HG03469 (cell line): ENCODE results near the gene SLC2A4RG.
A peak's percentile ranks its signal among the peaks of the same experiment; 100 is the strongest.

Experiments used
- ATAC-seq: cut with Tn5 transposase; IDR thresholded peaks from one replicate; pipeline ENCODE4 v1.9.1; 2021; ENCODE audit warnings: mild to moderate bottlenecking, moderate library complexity, moderate number of reproducible peaks; ENCODE audit not compliant: unreplicated experiment

SLC2A4RG gene, protein sequence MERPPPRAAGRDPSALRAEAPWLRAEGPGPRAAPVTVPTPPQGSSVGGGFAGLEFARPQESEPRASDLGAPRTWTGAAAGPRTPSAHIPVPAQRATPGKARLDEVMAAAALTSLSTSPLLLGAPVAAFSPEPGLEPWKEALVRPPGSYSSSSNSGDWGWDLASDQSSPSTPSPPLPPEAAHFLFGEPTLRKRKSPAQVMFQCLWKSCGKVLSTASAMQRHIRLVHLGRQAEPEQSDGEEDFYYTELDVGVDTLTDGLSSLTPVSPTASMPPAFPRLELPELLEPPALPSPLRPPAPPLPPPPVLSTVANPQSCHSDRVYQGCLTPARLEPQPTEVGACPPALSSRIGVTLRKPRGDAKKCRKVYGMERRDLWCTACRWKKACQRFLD

DNA sequence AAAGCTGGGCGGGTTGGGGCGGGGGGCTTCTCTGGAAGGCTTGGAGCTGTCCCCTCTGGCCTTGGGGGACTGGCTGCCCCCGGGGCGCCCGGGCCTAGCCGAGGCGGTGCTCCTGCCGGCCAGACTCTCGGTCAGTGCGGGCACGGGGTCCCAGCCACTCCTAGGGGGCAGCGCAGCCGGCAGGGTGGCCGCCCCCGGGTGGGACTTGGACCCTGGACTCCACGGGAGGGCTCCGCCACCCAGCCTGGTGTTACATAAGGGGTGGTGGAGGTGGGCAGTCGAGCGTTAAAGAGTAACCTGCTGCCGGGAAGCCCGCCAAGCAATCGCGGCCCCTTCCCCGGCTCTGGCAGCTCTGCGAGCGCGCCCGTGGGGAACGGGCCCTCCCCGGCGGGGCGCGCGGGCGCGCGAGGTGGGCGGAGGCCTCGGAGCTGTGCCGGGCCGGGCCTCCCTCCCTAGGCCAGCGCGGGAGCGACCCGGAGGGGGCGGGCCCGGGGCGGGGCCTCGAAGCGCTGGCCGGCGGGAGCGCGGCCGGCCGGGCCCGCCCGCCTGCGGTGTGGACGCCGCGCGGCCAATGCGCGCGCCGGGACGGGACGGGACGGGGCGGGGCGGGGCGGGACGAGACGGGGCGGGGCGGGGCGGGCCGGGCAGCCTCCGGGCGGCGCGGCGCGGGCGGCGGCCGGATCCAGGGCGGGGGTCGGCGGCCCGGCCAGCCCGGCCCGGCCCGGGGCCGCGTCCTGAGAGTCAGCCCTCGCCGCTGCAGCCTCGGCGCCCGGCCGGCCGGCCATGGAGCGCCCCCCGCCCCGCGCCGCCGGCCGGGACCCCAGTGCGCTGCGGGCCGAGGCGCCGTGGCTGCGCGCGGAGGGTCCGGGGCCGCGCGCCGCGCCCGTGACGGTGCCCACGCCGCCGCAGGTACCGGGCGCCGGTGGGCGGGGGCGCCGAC, at the start of gene SLC2A4RG:
Gene SLC2A4RG (plus strand): TSS at position 647 of the 940 bp plus-strand sequence. CDS start 137 bp downstream, at position 784.
- ATAC-seq, result peak; percentile 29

DNA sequence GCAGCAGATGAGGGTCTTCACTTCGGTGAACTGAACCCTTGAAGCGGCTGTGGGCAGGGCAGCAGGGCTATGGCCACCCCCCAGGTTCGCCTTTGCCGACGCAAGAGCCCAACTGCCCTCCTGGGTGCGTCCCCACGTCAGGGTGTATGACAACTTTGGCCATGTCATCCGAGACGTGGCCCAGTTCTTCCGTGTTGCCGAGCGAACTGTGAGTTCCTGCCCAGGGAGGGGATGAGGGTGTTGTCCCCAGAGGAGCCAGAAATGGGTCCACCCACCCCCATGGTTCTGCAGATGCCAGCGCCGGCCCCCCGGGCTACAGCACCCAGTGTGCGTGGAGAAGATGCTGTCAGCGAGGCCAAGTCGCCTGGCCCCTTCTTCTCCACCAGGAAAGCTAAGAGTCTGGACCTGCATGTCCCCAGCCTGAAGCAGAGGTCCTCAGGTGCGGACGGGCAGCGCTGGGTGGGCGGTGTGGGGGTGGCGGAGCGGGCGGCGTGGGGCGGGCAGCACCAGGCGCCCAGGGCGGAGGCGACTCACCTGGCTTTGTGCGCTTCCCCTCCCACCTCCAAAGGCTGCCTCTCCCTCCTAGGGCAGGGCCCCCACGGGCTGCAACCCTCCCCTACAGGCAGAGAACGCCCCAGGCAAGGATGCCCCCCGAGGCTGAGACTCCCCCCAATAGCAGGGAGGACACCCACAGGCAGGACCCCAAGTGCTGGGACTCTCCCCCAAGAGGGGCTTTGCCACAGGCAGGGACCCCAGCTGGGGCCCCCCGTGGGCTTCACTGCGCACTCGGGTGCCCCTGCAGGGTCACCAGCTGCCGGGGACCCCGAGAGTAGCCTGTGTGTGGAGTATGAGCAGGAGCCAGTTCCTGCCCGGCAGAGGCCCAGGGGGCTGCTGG, 49.3 kb upstream of the SLC2A4RG start:
- ATAC-seq, result no peak

DNA sequence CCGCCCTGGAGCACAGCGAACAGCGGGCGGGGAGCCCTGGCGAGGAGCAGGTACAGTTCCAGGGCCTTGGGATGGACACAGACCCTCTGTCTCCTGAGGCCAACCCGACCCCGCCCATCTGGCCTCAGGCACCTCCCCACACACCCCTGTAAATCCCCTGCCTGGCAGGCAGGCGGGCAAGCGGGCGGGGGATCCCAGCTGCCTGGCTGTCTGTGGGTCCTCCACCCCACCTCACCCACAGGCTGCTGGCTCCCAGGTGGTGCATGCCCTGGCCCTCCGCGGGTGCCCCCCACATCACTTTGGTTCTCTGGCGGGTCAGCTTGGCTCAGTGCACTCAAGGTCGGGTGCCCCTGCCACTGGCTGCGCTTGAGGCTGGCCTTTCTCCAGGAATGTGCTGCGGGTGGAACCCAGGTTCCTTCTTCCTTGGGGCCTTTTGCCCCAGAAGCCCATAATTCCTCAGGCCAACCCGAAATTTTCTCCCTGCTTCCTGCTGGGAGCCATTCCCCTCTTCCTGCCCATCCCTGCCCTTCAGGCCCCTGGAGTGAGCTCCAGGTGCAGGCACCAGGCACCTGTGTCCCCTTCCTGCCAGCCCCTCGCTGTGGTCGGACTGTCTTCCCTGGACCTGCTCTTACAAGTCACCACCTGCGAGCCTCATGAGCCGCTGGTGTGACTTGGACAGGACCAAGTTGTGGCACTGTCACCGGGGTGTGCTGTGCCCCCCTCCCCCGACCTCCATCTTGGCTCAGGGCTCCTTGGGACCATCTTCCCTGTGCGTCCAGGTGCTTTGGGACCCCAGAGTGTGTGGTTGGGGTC, 48.5 kb upstream of the SLC2A4RG start:
- ATAC-seq, result no peak

DNA sequence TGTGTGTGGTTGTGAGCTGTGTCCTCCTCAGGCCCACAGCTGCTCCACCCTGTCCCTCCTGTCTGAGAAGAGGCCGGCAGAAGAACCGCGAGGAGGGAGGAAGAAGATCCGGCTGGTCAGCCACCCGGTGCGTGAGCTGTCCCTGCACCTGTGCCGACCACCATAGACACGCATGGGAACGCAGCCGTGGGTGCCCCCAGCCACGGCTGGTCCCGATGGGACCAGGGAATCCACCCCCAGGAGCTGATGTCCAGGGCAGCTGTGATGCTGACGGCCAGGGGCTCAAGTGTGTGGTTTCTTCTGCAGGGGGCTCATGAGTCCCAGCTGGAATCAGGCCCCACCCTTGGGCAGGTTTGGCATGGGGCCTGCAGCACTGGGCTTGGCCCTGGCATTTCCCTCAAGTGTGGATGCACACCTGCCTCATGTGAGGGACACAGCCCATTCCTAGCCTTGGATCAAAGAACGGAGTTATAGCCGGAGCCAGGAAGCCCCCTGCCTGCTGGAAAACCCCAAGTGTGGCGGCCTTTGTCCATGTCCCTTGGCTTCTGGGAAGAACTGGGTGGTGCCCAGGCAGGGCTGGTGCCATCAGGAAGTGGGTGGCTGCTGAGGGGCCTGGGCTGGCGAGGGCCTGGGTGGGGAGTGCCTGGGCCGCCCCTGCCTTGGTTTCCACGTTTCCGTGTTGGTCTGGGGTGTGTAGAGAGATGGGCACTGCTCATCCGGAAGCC, 47.7 kb upstream of the SLC2A4RG start:
- no peak for ATAC-seq

DNA sequence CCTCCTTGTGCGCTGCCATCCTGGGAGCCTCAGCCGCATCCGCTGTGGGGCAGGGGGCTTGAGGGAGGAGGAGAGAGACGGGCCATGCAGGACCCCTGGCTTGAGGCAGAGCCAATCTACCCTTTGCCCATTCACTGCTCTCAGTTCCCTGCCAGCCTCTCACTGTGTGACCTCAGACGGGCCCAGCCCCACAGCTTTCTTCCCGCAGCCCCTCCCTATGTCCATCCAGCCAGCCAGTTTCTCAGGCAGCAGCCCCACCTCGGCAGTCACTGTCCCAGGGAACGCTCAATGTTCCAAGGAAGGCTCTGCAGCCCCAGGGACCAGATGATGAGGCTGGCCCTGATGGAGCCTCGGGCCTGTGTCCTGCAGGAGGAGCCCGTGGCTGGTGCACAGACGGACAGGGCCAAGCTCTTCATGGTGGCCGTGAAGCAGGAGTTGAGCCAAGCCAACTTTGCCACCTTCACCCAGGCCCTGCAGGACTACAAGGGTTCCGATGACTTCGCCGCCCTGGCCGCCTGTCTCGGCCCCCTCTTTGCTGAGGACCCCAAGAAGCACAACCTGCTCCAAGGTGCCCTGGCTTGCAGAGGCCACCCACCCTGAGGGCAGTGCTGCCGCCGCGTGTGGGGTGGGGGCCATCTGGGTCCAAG, 47.0 kb upstream of the SLC2A4RG start:
- ATAC-seq, result no peak

DNA sequence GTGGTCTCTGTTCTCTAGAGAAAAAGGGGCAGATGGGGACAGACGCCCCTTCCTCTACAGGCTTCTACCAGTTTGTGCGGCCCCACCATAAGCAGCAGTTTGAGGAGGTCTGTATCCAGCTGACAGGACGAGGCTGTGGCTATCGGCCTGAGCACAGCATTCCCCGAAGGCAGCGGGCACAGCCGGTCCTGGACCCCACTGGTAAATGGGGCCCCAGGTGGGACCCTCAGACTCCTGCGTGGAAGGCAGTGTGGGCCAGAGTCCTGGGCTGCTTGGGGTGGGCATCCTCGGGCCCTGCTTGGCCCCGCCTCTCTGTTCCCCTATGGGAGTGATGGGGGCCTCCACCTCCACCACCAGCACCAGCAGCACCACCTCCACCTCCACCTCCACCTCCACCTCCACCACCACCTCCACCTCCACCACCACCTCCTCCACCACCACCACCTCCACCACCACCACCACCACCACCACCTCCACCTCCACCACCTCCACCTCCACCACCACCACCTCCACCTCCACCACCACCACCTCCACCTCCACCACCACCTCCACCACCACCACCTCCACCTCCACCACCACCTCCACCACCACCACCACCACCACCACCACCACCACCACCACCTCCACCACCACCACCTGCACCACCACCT, 46.4 kb upstream of the SLC2A4RG start:
- no peak for ATAC-seq

DNA sequence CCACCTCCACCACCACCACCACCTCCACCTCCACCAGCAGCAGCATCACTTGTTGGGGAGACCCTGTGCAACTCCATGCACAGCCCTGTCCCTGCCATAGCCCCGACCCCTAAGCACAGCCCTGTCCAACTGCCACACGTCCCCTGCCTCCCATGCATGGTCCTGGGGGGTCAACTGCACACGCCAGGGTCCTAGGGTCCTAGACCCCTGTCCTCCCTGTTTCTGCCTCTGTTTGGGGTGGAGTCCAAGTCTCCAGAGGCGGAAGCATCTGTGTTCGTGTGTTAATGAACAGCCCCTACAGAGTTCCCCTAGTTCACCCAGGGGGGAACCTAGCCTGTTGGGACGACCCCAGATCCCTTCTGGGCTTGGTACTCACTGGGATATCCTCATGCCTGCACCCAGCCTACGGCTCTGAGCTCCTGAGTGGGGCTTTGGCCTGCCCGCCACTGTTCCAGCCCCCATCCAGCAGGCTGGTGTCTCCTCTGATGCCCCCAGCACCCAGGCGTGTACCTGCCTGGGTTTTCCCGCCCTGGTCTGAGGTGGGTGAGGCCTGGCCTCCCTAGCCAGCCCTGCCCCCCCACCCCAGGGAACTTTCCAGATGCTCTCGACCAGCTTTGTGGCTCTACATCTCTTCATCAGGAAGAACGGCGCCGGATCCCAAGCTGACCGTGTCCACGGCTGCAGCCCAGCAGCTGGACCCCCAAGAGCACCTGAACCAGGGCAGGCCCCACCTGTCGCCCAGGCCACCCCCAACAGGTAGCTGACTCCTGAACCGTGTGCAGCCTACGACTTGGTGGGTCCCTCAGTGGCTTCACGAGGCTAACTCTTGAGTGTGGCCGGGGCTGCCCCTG, 45.6 kb upstream of the SLC2A4RG start:
- ATAC-seq, result no peak

DNA sequence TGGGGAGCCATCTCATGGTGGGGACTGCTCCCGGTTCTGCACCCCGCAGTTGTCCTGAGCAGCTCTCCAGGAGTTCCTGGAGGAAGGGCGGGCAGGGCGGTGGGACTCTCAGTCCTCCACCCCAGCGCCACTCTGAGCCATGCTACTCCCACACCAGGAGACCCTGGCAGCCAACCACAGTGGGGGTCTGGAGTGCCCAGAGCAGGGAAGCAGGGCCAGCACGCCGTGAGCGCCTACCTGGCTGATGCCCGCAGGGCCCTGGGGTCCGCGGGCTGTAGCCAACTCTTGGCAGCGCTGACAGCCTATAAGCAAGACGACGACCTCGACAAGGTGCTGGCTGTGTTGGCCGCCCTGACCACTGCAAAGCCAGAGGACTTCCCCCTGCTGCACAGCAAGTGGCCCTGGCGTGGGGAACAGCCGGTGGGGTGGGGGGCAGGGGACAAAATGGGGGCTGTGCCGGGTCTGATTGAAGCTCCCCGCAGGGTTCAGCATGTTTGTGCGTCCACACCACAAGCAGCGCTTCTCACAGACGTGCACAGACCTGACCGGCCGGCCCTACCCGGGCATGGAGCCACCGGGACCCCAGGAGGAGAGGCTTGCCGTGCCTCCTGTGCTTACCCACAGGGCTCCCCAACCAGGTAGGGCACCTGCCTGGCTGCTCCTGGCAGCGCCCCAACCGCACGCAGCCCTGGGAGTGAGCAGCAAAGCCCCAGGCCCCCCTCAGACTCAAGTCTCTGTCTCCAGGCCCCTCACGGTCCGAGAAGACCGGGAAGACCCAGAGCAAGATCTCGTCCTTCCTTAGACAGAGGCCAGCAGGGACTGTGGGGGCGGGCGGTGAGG, 44.8 kb upstream of the SLC2A4RG start:
- ATAC-seq, result no peak

DNA sequence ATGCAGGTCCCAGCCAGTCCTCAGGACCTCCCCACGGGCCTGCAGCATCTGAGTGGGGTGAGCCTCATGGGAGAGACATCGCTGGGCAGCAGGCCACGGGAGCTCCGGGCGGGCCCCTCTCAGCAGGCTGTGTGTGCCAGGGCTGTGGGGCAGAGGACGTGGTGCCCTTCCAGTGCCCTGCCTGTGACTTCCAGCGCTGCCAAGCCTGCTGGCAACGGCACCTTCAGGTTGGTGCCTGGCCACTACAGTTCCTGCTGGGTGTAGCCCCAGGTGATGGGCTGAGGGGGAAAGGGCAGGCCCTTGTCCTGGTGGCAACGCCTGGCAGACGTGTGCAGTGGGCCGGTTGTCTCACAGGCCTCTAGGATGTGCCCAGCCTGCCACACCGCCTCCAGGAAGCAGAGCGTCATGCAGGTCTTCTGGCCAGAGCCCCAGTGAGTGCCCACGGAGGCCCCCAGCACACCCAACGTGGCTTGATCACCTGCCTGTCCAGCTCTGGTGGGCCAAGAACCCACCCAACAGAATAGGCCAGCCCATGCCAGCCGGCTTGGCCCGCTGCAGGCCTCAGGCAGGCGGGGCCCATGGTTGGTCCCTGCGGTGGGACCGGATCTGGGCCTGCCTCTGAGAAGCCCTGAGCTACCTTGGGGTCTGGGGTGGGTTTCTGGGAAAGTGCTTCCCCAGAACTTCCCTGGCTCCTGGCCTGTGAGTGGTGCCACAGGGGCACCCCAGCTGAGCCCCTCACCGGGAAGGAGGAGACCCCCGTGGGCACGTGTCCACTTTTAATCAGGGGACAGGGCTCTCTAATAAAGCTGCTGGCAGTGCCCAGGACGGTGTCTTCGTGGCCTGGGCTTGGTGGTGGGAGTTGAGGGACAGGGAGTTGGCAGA, 43.9 kb upstream of the SLC2A4RG start:
- no peak for ATAC-seq

DNA sequence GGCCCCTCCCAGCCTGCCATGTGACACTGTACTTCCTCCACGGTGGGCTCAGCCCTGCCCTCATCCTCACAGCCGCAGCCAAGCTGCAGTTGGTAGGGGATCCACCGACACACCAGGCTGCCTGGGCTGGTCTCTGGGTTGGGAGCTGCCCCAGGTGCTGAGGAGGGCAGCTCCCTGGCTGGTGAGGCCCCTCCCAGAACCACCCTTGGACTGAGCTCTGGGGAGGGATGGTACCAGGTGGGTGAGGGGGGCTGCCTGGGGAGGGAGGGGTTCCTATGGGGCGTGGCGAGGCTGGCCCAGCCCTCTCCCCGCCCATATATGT, 43.3 kb upstream of the SLC2A4RG start:
- no peak for ATAC-seq

DNA sequence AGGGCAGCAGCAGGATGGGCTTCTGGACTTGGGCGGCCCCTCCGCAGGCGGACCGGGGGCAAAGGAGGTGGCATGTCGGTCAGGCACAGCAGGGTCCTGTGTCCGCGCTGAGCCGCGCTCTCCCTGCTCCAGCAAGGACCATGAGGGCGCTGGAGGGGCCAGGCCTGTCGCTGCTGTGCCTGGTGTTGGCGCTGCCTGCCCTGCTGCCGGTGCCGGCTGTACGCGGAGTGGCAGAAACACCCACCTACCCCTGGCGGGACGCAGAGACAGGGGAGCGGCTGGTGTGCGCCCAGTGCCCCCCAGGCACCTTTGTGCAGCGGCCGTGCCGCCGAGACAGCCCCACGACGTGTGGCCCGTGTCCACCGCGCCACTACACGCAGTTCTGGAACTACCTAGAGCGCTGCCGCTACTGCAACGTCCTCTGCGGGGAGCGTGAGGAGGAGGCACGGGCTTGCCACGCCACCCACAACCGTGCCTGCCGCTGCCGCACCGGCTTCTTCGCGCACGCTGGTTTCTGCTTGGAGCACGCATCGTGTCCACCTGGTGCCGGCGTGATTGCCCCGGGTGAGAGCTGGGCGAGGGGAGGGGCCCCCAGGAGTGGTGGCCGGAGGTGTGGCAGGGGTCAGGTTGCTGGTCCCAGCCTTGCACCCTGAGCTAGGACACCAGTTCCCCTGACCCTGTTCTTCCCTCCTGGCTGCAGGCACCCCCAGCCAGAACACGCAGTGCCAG, 42.8 kb upstream of the SLC2A4RG start, which contains the start of gene TNFRSF6B:
Gene TNFRSF6B (plus strand): TSS at position 25 of the 729 bp plus-strand sequence. CDS start 116 bp downstream, at position 141.
- ATAC-seq, result no peak

DNA sequence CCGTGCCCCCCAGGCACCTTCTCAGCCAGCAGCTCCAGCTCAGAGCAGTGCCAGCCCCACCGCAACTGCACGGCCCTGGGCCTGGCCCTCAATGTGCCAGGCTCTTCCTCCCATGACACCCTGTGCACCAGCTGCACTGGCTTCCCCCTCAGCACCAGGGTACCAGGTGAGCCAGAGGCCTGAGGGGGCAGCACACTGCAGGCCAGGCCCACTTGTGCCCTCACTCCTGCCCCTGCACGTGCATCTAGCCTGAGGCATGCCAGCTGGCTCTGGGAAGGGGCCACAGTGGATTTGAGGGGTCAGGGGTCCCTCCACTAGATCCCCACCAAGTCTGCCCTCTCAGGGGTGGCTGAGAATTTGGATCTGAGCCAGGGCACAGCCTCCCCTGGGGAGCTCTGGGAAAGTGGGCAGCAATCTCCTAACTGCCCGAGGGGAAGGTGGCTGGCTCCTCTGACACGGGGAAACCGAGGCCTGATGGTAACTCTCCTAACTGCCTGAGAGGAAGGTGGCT, 42.2 kb upstream of the SLC2A4RG start:
- ATAC-seq, result no peak

DNA sequence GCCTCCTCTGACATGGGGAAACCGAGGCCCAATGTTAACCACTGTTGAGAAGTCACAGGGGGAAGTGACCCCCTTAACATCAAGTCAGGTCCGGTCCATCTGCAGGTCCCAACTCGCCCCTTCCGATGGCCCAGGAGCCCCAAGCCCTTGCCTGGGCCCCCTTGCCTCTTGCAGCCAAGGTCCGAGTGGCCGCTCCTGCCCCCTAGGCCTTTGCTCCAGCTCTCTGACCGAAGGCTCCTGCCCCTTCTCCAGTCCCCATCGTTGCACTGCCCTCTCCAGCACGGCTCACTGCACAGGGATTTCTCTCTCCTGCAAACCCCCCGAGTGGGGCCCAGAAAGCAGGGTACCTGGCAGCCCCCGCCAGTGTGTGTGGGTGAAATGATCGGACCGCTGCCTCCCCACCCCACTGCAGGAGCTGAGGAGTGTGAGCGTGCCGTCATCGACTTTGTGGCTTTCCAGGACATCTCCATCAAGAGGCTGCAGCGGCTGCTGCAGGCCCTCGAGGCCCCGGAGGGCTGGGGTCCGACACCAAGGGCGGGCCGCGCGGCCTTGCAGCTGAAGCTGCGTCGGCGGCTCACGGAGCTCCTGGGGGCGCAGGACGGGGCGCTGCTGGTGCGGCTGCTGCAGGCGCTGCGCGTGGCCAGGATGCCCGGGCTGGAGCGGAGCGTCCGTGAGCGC, 41.6 kb upstream of the SLC2A4RG start:
- no peak for ATAC-seq
